ENCODE results near the gene TRIM65.

- TF ChIP-seq POLR2A (IDR thresholded peaks at IDR 0.05; ENCODE audit: low read depth, low read length) (no peak), CTCF (conservative IDR thresholded peaks at IDR 0.05; ENCODE audit: low read depth, low read length) (no peak), MAFK (IDR thresholded peaks at IDR 0.05; ENCODE audit: low read depth, low read length) (no peak), NFE2L2 (IDR thresholded peaks at IDR 0.05; ENCODE audit: low read depth, low read length) (no peak), MXI1 (IDR thresholded peaks at IDR 0.05; ENCODE audit: borderline replicate concordance, low read depth, low read length) (no peak), SMC3 (IDR thresholded peaks at IDR 0.05; ENCODE audit: low read depth, low read length) (no peak)
These were observed 2.6 kb downstream of the TRIM65 start for GRCh38 chr17:75894049-75894733.

Data from IMR-90 (cell line).